ENCODE data around the gene GLDN.
A peak's percentile ranks its signal among the peaks of the same experiment; 100 is the strongest.

- TF ChIP-seq, protein P1, sequence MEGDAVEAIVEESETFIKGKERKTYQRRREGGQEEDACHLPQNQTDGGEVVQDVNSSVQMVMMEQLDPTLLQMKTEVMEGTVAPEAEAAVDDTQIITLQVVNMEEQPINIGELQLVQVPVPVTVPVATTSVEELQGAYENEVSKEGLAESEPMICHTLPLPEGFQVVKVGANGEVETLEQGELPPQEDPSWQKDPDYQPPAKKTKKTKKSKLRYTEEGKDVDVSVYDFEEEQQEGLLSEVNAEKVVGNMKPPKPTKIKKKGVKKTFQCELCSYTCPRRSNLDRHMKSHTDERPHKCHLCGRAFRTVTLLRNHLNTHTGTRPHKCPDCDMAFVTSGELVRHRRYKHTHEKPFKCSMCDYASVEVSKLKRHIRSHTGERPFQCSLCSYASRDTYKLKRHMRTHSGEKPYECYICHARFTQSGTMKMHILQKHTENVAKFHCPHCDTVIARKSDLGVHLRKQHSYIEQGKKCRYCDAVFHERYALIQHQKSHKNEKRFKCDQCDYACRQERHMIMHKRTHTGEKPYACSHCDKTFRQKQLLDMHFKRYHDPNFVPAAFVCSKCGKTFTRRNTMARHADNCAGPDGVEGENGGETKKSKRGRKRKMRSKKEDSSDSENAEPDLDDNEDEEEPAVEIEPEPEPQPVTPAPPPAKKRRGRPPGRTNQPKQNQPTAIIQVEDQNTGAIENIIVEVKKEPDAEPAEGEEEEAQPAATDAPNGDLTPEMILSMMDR (IDR thresholded peaks at IDR 0.05), result peak; percentile 29 to 50 (median 37)
- TF ChIP-seq EP300 (IDR thresholded peaks at IDR 0.05; ENCODE audit: low read depth), result no peak
Observed at GRCh38 chr15:51403072-51403878, 61.8 kb downstream of the GLDN start.

Measured in transverse colon (tissue), 3 donors.